H1 (cell line): ENCODE results near the gene LBHD1. TPM values are rescaled to one million over a fixed set of nuclear protein-coding genes. Genes with fewer than 3 reads are reported as not detected.

Experiments used
- CTCF ChIA-PET: fragments of 300-600 bp; sonication (Branson Sonifier 250); formaldehyde crosslinking; loops from one replicate; lab custom pipeline; 2021; ENCODE audit not compliant: partially characterized antibody; lab: Charles Lee
- POLR2A ChIA-PET: fragments of 300-600 bp; sonication (Branson Sonifier 250); formaldehyde crosslinking; loops from one replicate; lab custom pipeline; 2021; ENCODE audit warnings: inconsistent platforms; ENCODE audit not compliant: partially characterized antibody; lab: Charles Lee
- DNase-seq, 2 experiments: peaks; one replicate each; pipeline versions ENCODE4 v3.0.0 to v3.0.0-alpha.2; 2010 to 2022; ENCODE audit warnings: low spot score in 2 of 2, low read depth in 1 of 2, mixed read lengths in 1 of 2
- FAIRE-seq: peaks from 2 replicates; lab custom pipeline; 2011; peaks lifted over from hg19 to GRCh38; lab: Jason Lieb, UNC
- H2AFZ ChIP-seq: 2 replicates; pipeline ENCODE4 v1.8.1; 2012; ENCODE audit warnings: low read length, inconsistent platforms
- H2AK5ac ChIP-seq: 2 replicates; pipeline ENCODE4 v1.6.1; 2013; ENCODE audit warnings: low read depth, low read length
- H2BK120ac ChIP-seq: replicated peaks from 2 replicates; pipeline ENCODE3; 2013; ENCODE audit warnings: low read depth, low read length, inconsistent platforms
- H2BK12ac ChIP-seq: 2 replicates; pipeline ENCODE4 v1.6.1; 2013; ENCODE audit warnings: low read depth, low read length
- H2BK15ac ChIP-seq: 2 replicates; pipeline ENCODE4 v1.6.1; 2013; ENCODE audit warnings: low read length
- H2BK20ac ChIP-seq: 2 replicates; pipeline ENCODE4 v1.6.1; 2013; ENCODE audit warnings: low read length
- H2BK5ac ChIP-seq: 2 replicates; pipeline ENCODE4 v1.6.1; 2013; ENCODE audit warnings: low read depth, low read length
- H3K14ac ChIP-seq: 2 replicates; pipeline ENCODE4 v1.6.1; 2013; ENCODE audit warnings: inconsistent platforms; ENCODE audit not compliant: insufficient read length
- H3K18ac ChIP-seq: 2 replicates; pipeline ENCODE4 v1.6.1; 2013; ENCODE audit warnings: low read length; ENCODE audit errors: extremely low read depth
- H3K23ac ChIP-seq: 2 replicates; pipeline ENCODE4 v1.6.1; 2013; ENCODE audit warnings: inconsistent platforms; ENCODE audit not compliant: insufficient read length
- H3K23me2 ChIP-seq: 2 replicates; pipeline ENCODE4 v1.6.1; 2013; ENCODE audit warnings: low read depth, low read length
- H3K27ac ChIP-seq: 2 replicates; pipeline ENCODE4 v1.6.1; 2011; ENCODE audit warnings: low read depth, low read length, inconsistent platforms
- H3K27me3 ChIP-seq, 4 experiments: replicated peaks in 1 of 4; 1 replicate in 1 of 4; 2 replicates in 3 of 4; pipeline versions ENCODE4 v1.6.1 to v1.8.1; 2011 to 2013; ENCODE audit warnings: low read length in 3 of 4, mild to moderate bottlenecking in 3 of 4, inconsistent platforms in 2 of 4, mixed read lengths in 2 of 4, moderate library complexity in 1 of 4; ENCODE audit not compliant: control insufficient read depth in 3 of 4, insufficient read depth in 3 of 4; ENCODE audit errors: extremely low read depth in 1 of 4
- H3K36me3 ChIP-seq, 4 experiments: 2 replicates each; pipeline versions ENCODE4 v1.6.1 to v1.8.1; 2011 to 2013; ENCODE audit warnings: mild to moderate bottlenecking in 4 of 4, low read length in 3 of 4, moderate library complexity in 2 of 4, control low read depth in 1 of 4, inconsistent platforms in 1 of 4; ENCODE audit not compliant: insufficient read depth in 4 of 4, control insufficient read depth in 2 of 4
- H3K4ac ChIP-seq: replicated peaks from 2 replicates; pipeline ENCODE3; 2013; ENCODE audit warnings: low read length, low read depth, mixed read lengths, inconsistent platforms; ENCODE audit not compliant: insufficient read length
- H3K4me1 ChIP-seq, 4 experiments: replicated peaks in 1 of 4; 1 replicate in 1 of 4; 2 replicates in 3 of 4; pipeline versions ENCODE4 v1.6.1 to v1.8.1; 2011 to 2013; ENCODE audit warnings: low read length in 3 of 4, inconsistent platforms in 2 of 4, mixed read lengths in 1 of 4; ENCODE audit not compliant: insufficient read depth in 4 of 4, control insufficient read depth in 3 of 4
- H3K4me2 ChIP-seq, 2 experiments: 2 replicates each; pipeline versions ENCODE4 v1.6.1 to v1.8.1; 2011 to 2013; ENCODE audit warnings: low read depth in 2 of 2, low read length in 2 of 2, control low read depth in 1 of 2, inconsistent platforms in 1 of 2, mild to moderate bottlenecking in 1 of 2; ENCODE audit not compliant: insufficient read depth in 1 of 2
- H3K4me3 ChIP-seq, 4 experiments: fragments of 200-600, 300-600 bp in 1 of 4; sonication (generic), shearing (Covaris generic), sonication (Bioruptor Twin) in 1 of 4; 2 replicates each; pipeline versions ENCODE4 v1.5.1 to v1.8.1; 2011 to 2016; ENCODE audit warnings: low read length in 4 of 4, low read depth in 3 of 4, control low read depth in 2 of 4, inconsistent platforms in 2 of 4, mild to moderate bottlenecking in 2 of 4, mixed read lengths in 1 of 4, moderate library complexity in 1 of 4; ENCODE audit not compliant: insufficient read depth in 2 of 4; ENCODE audit errors: extremely low read depth in 1 of 4
- H3K56ac ChIP-seq: replicated peaks from 2 replicates; pipeline ENCODE3; 2013; ENCODE audit warnings: low read depth, mild to moderate bottlenecking, mixed read lengths, low read length, inconsistent platforms; ENCODE audit not compliant: insufficient read length
- H3K79me1 ChIP-seq: 2 replicates; pipeline ENCODE4 v1.6.1; 2013; ENCODE audit warnings: low read depth, low read length, control low read depth
- H3K79me2 ChIP-seq, 2 experiments: 2 replicates each; pipeline versions ENCODE4 v1.6.1 to v1.8.1; 2012 to 2013; ENCODE audit warnings: low read length in 2 of 2, mild to moderate bottlenecking in 2 of 2, inconsistent platforms in 1 of 2; ENCODE audit not compliant: insufficient read depth in 2 of 2, control insufficient read depth in 1 of 2
- H3K9ac ChIP-seq, 4 experiments: replicated peaks in 1 of 4; 1 replicate in 1 of 4; 2 replicates in 3 of 4; pipeline versions ENCODE4 v1.6.1 to v1.8.1; 2011 to 2013; ENCODE audit warnings: low read depth in 3 of 4, low read length in 3 of 4, control low read depth in 2 of 4, mild to moderate bottlenecking in 2 of 4, moderate library complexity in 2 of 4, inconsistent platforms in 1 of 4; ENCODE audit errors: extremely low read depth in 1 of 4
- H3K9me3 ChIP-seq, 2 experiments: 2 replicates each; pipeline versions ENCODE4 v1.6.1 to v1.8.1; 2012 to 2013; ENCODE audit warnings: mild to moderate bottlenecking in 2 of 2, moderate library complexity in 2 of 2, control low read depth in 1 of 2, inconsistent platforms in 1 of 2, low read depth in 1 of 2, low read length in 1 of 2, mixed read lengths in 1 of 2; ENCODE audit not compliant: insufficient read depth in 2 of 2
- H4K20me1 ChIP-seq, 2 experiments: replicated peaks in 1 of 2; 2 replicates each; pipeline versions ENCODE3 to v1.8.1; 2011 to 2013; ENCODE audit warnings: inconsistent platforms in 2 of 2, low read length in 2 of 2, mild to moderate bottlenecking in 1 of 2; ENCODE audit not compliant: insufficient read depth in 2 of 2, control insufficient read depth in 1 of 2
- H4K5ac ChIP-seq: 2 replicates; pipeline ENCODE4 v1.6.1; 2013; ENCODE audit warnings: low read length, low read depth, mixed read lengths, inconsistent platforms; ENCODE audit not compliant: insufficient read length
- H4K8ac ChIP-seq: 2 replicates; pipeline ENCODE4 v1.8.0; 2013; ENCODE audit warnings: mild to moderate bottlenecking, moderate library complexity, low read length, inconsistent platforms; ENCODE audit not compliant: insufficient read depth; ENCODE audit errors: extremely low read depth
- H4K91ac ChIP-seq: replicated peaks from 2 replicates; pipeline ENCODE3; 2013; ENCODE audit warnings: low read length, mixed read lengths, inconsistent platforms; ENCODE audit not compliant: insufficient read length
- KDM4A ChIP-seq: IDR thresholded peaks from one replicate; pipeline ENCODE4 v1.7.1; 2012; ENCODE audit warnings: low read depth, mild to moderate bottlenecking, moderate library complexity, low read length, inconsistent platforms; ENCODE audit not compliant: severe bottlenecking
- MAFK ChIP-seq: IDR thresholded peaks from 2 replicates; pipeline ENCODE4 v1.6.1; 2012; ENCODE audit warnings: low read depth, mild to moderate bottlenecking, improper control_type of control experiment, low read length
- RBBP5 ChIP-seq: IDR thresholded peaks from 2 replicates; pipeline ENCODE4 v1.7.1; 2012; ENCODE audit warnings: low read depth, mild to moderate bottlenecking, inconsistent platforms, low read length, moderate library complexity, borderline replicate concordance
- WGBS, 2 experiments: shearing (Covaris generic) in 1 of 2; methylation state at CpG; one replicate each; pipeline versions ENCODE4 v1.1.6 to v1.1.7; 2013 to 2015; ENCODE audit warnings: low lambda C conversion rate in 2 of 2, mixed read lengths in 2 of 2, inconsistent platforms in 1 of 2, low coverage in 1 of 2, missing lambda C conversion rate in 1 of 2; ENCODE audit not compliant: insufficient replicate concordance in 2 of 2, insufficient coverage in 1 of 2, insufficient read length in 1 of 2; ENCODE audit errors: extremely low coverage in 1 of 2, missing lambda C conversion rate in 1 of 2; 5-methylcytosine and 5-hydroxymethylcytosine counted together
- polyA plus RNA-seq, 7 experiments: library from polyadenylated mRNA; depleted of rRNA in 3 of 7; stranded (reverse) in 5 of 7; unstranded in 2 of 7; fragments of >200 nt in 5 of 7; fragments of 200-250 nt in 2 of 7; gene quantifications; 1 replicate in 5 of 7; 2 replicates in 1 of 7; 4 replicates in 1 of 7; pipeline versions ENCODE4 v1.2.1 to v1.2.3, GENCODE V29; 2011 to 2013; ENCODE audit warnings: missing spikeins in 2 of 7, mixed read lengths in 2 of 7
- total RNA-seq: library from RNA; stranded (reverse); fragmentation: NEBNext Ultra II Directional; extraction: Animal tissue kit (Norgen Biotek cat#: 25700); gene quantifications from 2 replicates; pipeline ENCODE4 v1.2.1, GENCODE V29; 2021

The LBHD1 gene
- total and polyA plus RNA-seq, 2 of the 8 experiments (the other 6 are each of a cell fraction or from before 2014, with no cell fraction given) = 2.3 to 5.2 TPM

- Histone ChIP-seq H4K5ac (peak overlapping the region; percentile 38), H2BK120ac (peak overlapping the region; percentile 72), H2BK12ac (peak overlapping the region; percentile 86; the same call in 1 of the 2 replicates), H3K79me1 (no peaks in the 10 kb centered on the region; the same call in 1 of the 2 replicates), H4K20me1 (no peaks in the 10 kb centered on the region), H3K14ac (no peak overlapping the region), H3K23me2 (peaks cover 22% of the 10 kb centered on the region), H4K8ac (no peak overlapping the region), H3K36me3 (peaks cover 4 to 15% (median 7%) of the 10 kb centered on the region in 4 experiments; a peak in 6 of 8 replicates), H3K27me3 (no peaks in the 10 kb centered on the region), H3K79me2 (peaks cover 0 to 7% of the 10 kb centered on the region in 2 experiments; a peak in 1 of 4 replicates), H3K9ac (peak overlapping the region in 3 of 4 experiments; percentile 52 to 76 (median 63); a peak in 6 of 7 replicates), H2BK15ac (peak overlapping the region; percentile 33; the same call in 1 of the 2 replicates), H4K91ac (peak overlapping the region; percentile 67), H3K4me3 (peak overlapping the region; percentile 49 to 83 (median 82)), H2AFZ (no peak overlapping the region), H2BK20ac (0 out of 2 replicates have a peak overlapping the region, but pooled peaks have one; percentile 66), H3K23ac (no peak overlapping the region), H3K27ac (peak overlapping the region; percentile 25), H2AK5ac (no peak overlapping the region; the same call in 1 of the 2 replicates), H3K56ac (no peak overlapping the region), H3K4ac (peak overlapping the region; percentile 75), H2BK5ac (peak overlapping the region; percentile 86), H3K9me3 (no peaks in the 10 kb centered on the region), H3K18ac (peak overlapping the region; percentile 78), H3K4me1 (peaks cover 7 to 34% (median 20%) of the 10 kb centered on the region in 4 experiments), H3K4me2 (peak overlapping the region; percentile 99)
- FAIRE-seq = no peak
- DNase-seq = no peak
- CTCF ChIA-PET = interaction anchor here (1.2 to 3.8 kb wide), 5 partner anchors 18 to 64 kb away, joined by 3 to 21 read pairs (median 9); partner anchors contain the start of genes C11orf98, CSKMT, LRRN4CL and TAF6L
- POLR2A ChIA-PET = interaction anchor here (0.7 to 61.4 kb wide), 28 partner anchors 8 to 150 kb away, joined by 3 to 2041 read pairs (median 8); partner anchors contain the start of genes C11orf98, CSKMT, EEF1G and EML3
- TF ChIP-seq MAFK = no peak
- peak; percentile 2 for TF ChIP-seq KDM4A
- no peak for TF ChIP-seq RBBP5
- WGBS, 2 experiments = 3% methylated on average over 8 of the region's 8 CpGs; no CpG with 5 or more reads in 1 of the 2 experiments
Measured at GRCh38 chr11:62706850-62707247, 34.8 kb upstream of the LBHD1 start.
